HG03520 (cell line): ENCODE data around the gene DROSHA.

ENCODE experiments used
- ATAC-seq: cut with Tn5 transposase; IDR thresholded peaks from one replicate; pipeline ENCODE4 v1.9.1; 2021; ENCODE audit warnings: mild to moderate bottlenecking, moderate library complexity; ENCODE audit not compliant: unreplicated experiment

DROSHA gene

GRCh38 chr5:31471040-31471439 is 60.9 kb downstream of the DROSHA start:
- ATAC-seq = no peak

- no peak for ATAC-seq
Measured at GRCh38 chr5:31470608-31471007, 61.3 kb downstream of the DROSHA start.

GRCh38 chr5:31469886-31470285 is 62.0 kb downstream of the DROSHA start:
- no peak for ATAC-seq

GRCh38 chr5:31469466-31469865 is 62.4 kb downstream of the DROSHA start:
- ATAC-seq = no peak

GRCh38 chr5:31465291-31465690 is 66.6 kb downstream of the DROSHA start:
- no peak for ATAC-seq

GRCh38 chr5:31464081-31464480 is 67.8 kb downstream of the DROSHA start:
- no peak for ATAC-seq

GRCh38 chr5:31463351-31463750 is 68.5 kb downstream of the DROSHA start:
- no peak for ATAC-seq

- no peak for ATAC-seq
Measured at GRCh38 chr5:31459594-31459993, 72.3 kb downstream of the DROSHA start.

GRCh38 chr5:31455172-31455571 is 76.7 kb downstream of the DROSHA start:
- ATAC-seq = no peak

GRCh38 chr5:31453522-31453921 is 78.4 kb downstream of the DROSHA start:
- ATAC-seq = no peak

- no peak for ATAC-seq
Measured at GRCh38 chr5:31452314-31452713, 79.6 kb downstream of the DROSHA start.

- ATAC-seq = no peak
Measured at GRCh38 chr5:31449962-31450361, 81.9 kb downstream of the DROSHA start.

- no peak for ATAC-seq
Measured at GRCh38 chr5:31449174-31449573, 82.7 kb downstream of the DROSHA start.

GRCh38 chr5:31445041-31445600 is 86.8 kb downstream of the DROSHA start:
- no peak for ATAC-seq

GRCh38 chr5:31443572-31443971 is 88.3 kb downstream of the DROSHA start:
- ATAC-seq = no peak

- no peak for ATAC-seq
Measured at GRCh38 chr5:31442058-31442745, 89.7 kb downstream of the DROSHA start.

- no peak for ATAC-seq
Measured at GRCh38 chr5:31436851-31437250, 95.0 kb downstream of the DROSHA start.

GRCh38 chr5:31435730-31436129 is 96.2 kb downstream of the DROSHA start:
- ATAC-seq = no peak

- ATAC-seq = no peak
Measured at GRCh38 chr5:31434898-31435297, 97.0 kb downstream of the DROSHA start.

GRCh38 chr5:31433229-31433628 is 98.7 kb downstream of the DROSHA start:
- no peak for ATAC-seq

GRCh38 chr5:31427724-31428309 is 104.1 kb downstream of the DROSHA start:
- no peak for ATAC-seq

GRCh38 chr5:31427013-31427723 is 104.7 kb downstream of the DROSHA start:
- no peak for ATAC-seq
